ENCODE results near the gene MARVELD2. TPM values are rescaled to one million over a fixed set of nuclear protein-coding genes. Genes with fewer than 3 reads are reported as not detected.
A peak's percentile ranks its signal among the peaks of the same experiment; 100 is the strongest.

MARVELD2 gene
- total and polyA plus RNA-seq, 2 of the 13 experiments (the other 11 are each of a cell fraction or from before 2014, with no cell fraction given): 11.1 to 15.4 TPM

DNA sequence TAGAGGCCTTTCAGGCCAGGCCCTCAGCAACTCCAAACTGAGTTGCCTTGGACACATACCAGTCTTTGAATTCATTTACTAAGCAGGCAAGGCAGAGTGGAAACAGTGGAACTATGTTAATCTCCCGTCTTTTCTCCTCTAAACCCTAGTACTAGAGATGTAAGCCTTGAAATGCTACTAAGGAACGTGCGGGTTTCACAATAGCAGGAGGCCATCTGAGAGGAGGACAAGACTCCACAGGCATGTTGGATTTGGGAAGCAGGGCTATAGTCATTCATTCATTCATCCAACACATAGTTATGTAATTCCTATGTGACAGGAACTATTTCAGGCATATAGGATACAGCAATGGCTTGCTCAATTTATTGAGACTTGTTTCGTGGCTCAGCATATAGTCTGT is 74.3 kb downstream of the MARVELD2 start:
- no peak for TF ChIP-seq FOXP1 (IDR thresholded peaks at IDR 0.05)
- no peak for TF ChIP-seq FOXP1 (CRISPR knock-in tag; IDR thresholded peaks at IDR 0.05)
- TF ChIP-seq ZNF24 (IDR thresholded peaks at IDR 0.05): peak; percentile 77; the same call in 1 of the 2 replicates
- peak; percentile 20; the same call in 1 of the 2 replicates for TF ChIP-seq ZFX (CRISPR knock-in tag; IDR thresholded peaks at IDR 0.05; ENCODE audit: low read depth)
- Histone ChIP-seq H3K4me2 (ENCODE audit: low read depth, low read length) (peak overlapping the region; percentile 62), H3K4me3 (replicated peaks in 1 of 3; ENCODE audit: insufficient read depth in 1 of 3, low read depth in 2 of 3, low read length in 3 of 3) (peak overlapping the region in 1 of 3 experiments; percentile 27; a peak in 1 of 6 replicates), H3K4me1 (ENCODE audit: insufficient read depth, low read length) (peaks cover 61% of the 10 kb centered on the region), H3K27ac (ENCODE audit: extremely low read length, insufficient read depth, low read length) (no peak overlapping the region), H3K36me3 (replicated peaks in 1 of 2; ENCODE audit: control insufficient read depth in 1 of 2, insufficient read depth in 2 of 2, low read length in 2 of 2) (no peaks in the 10 kb centered on the region), H3K27me3 (ENCODE audit: control insufficient read depth in 1 of 2, insufficient read depth in 2 of 2, low read length in 2 of 2) (no peaks in the 10 kb centered on the region; a peak in 1 of 5 replicates), H2AFZ (ENCODE audit: low read length) (peak overlapping the region; percentile 82), H4K20me1 (ENCODE audit: insufficient read depth, low read length) (no peaks in the 10 kb centered on the region), H3K9ac (ENCODE audit: insufficient read depth, low read depth, low read length) (no peak overlapping the region), H3K79me2 (ENCODE audit: insufficient read depth, low read length) (peaks cover 12% of the 10 kb centered on the region), H3K9me3 (ENCODE audit: low read length) (no peaks in the 10 kb centered on the region)
- ATAC-seq (no peak), DNase-seq (ENCODE audit: low spot score) (no peak), FAIRE-seq (no peak)
- intact Hi-C loops (cut with micrococcal nuclease; ENCODE audit: unreplicated experiment) (no loop called here), in situ Hi-C loops (cut with HindIII; ENCODE audit: extremely low pct_ligation_motif_present, low pct_unique_long_range_greater_than_20kb) (no loop called here)
- CTCF ChIA-PET (ENCODE audit: low intra/inter-chr PET ratio, low total read pairs): no interaction called here
- BruUV-seq (replicated peaks): no TSS peak
- WGBS (ENCODE audit: low lambda C conversion rate): 7% methylated on average over 4 of the region's 4 CpGs
- POLR2A ChIA-PET: no interaction called here

DNA sequence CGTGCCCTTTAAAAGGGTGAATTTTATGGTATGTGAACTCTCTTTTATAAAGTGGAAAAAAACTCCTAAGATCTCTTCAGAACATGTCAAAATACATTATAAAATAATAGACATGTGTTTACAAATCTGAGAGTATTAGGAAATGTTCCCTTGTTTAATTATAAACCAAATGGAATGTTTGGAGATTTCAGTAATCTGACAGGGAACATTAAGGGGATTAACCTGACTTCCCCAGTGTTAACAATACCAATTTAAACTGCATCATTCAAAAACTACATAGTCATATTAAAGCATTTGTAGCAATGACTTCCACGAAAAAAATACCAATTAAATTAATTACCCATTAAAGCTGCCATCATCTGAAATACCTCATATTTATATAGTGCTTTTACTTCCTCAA is 76.1 kb downstream of the MARVELD2 start:
- H3K4me2 ChIP-seq (ENCODE audit: low read depth, low read length): peak overlapping the region; percentile 73
- WGBS (ENCODE audit: low lambda C conversion rate): 39% methylated on average over 2 of the region's 2 CpGs
- H3K4me3 ChIP-seq (replicated peaks in 1 of 3; ENCODE audit: insufficient read depth in 1 of 3, low read depth in 2 of 3, low read length in 3 of 3): no peak overlapping the region
- H3K9ac ChIP-seq (ENCODE audit: insufficient read depth, low read depth, low read length): no peak overlapping the region
- H3K9me3 ChIP-seq (ENCODE audit: low read length): no peaks in the 10 kb centered on the region
- FAIRE-seq (no peak), ATAC-seq (no peak), DNase-seq (ENCODE audit: low spot score) (no peak)
- no peaks in the 10 kb centered on the region; a peak in 1 of 5 replicates for H3K27me3 ChIP-seq (ENCODE audit: control insufficient read depth in 1 of 2, insufficient read depth in 2 of 2, low read length in 2 of 2)
- ChIA-PET CTCF (ENCODE audit: low intra/inter-chr PET ratio, low total read pairs) (no interaction called here), POLR2A (no interaction called here)
- H4K20me1 ChIP-seq (ENCODE audit: insufficient read depth, low read length): no peaks in the 10 kb centered on the region
- no peak overlapping the region for H3K27ac ChIP-seq (ENCODE audit: extremely low read length, insufficient read depth, low read length)
- intact Hi-C loops (cut with micrococcal nuclease; ENCODE audit: unreplicated experiment) (loop anchor here (5.0 kb wide), 2 partner anchors 34 to 54 kb away; no protein-coding TSS in a partner anchor), in situ Hi-C loops (cut with HindIII; ENCODE audit: extremely low pct_ligation_motif_present, low pct_unique_long_range_greater_than_20kb) (loop anchor here (5.0 kb wide), 1 partner anchor 79 kb away; no protein-coding TSS in a partner anchor)
- no TSS peak for BruUV-seq (replicated peaks)
- H3K4me1 ChIP-seq (ENCODE audit: insufficient read depth, low read length): peaks cover 64% of the 10 kb centered on the region
- H3K36me3 ChIP-seq (replicated peaks in 1 of 2; ENCODE audit: control insufficient read depth in 1 of 2, insufficient read depth in 2 of 2, low read length in 2 of 2): no peaks in the 10 kb centered on the region
- H2AFZ ChIP-seq (ENCODE audit: low read length): no peak overlapping the region
- peaks cover 28% of the 10 kb centered on the region for H3K79me2 ChIP-seq (ENCODE audit: insufficient read depth, low read length)
- no peak for TF ChIP-seq KMT2A (CRISPR knock-in tag; IDR thresholded peaks at IDR 0.05)
- no peak for TF ChIP-seq ZNF263 (CRISPR knock-in tag; IDR thresholded peaks at IDR 0.05)
- no peak for TF ChIP-seq PITX1 (CRISPR knock-in tag; IDR thresholded peaks at IDR 0.05)
- no peak for TF ChIP-seq HMGA1 (CRISPR knock-in tag; conservative IDR thresholded peaks at IDR 0.05)
- TF ChIP-seq ZBTB1 (CRISPR knock-in tag; IDR thresholded peaks at IDR 0.05; ENCODE audit: borderline replicate concordance): no peak
- no peak for TF ChIP-seq GABPA (IDR thresholded peaks at IDR 0.05; ENCODE audit: low read depth, low read length)
- TF ChIP-seq GABPA (CRISPR knock-in tag; IDR thresholded peaks at IDR 0.05; ENCODE audit: low read depth): no peak
- TF ChIP-seq NFATC3 (CRISPR knock-in tag; IDR thresholded peaks at IDR 0.05): no peak
- no peak for TF ChIP-seq CHD2 (IDR thresholded peaks at IDR 0.05; ENCODE audit: low read depth, low read length)
- TF ChIP-seq, protein P1, sequence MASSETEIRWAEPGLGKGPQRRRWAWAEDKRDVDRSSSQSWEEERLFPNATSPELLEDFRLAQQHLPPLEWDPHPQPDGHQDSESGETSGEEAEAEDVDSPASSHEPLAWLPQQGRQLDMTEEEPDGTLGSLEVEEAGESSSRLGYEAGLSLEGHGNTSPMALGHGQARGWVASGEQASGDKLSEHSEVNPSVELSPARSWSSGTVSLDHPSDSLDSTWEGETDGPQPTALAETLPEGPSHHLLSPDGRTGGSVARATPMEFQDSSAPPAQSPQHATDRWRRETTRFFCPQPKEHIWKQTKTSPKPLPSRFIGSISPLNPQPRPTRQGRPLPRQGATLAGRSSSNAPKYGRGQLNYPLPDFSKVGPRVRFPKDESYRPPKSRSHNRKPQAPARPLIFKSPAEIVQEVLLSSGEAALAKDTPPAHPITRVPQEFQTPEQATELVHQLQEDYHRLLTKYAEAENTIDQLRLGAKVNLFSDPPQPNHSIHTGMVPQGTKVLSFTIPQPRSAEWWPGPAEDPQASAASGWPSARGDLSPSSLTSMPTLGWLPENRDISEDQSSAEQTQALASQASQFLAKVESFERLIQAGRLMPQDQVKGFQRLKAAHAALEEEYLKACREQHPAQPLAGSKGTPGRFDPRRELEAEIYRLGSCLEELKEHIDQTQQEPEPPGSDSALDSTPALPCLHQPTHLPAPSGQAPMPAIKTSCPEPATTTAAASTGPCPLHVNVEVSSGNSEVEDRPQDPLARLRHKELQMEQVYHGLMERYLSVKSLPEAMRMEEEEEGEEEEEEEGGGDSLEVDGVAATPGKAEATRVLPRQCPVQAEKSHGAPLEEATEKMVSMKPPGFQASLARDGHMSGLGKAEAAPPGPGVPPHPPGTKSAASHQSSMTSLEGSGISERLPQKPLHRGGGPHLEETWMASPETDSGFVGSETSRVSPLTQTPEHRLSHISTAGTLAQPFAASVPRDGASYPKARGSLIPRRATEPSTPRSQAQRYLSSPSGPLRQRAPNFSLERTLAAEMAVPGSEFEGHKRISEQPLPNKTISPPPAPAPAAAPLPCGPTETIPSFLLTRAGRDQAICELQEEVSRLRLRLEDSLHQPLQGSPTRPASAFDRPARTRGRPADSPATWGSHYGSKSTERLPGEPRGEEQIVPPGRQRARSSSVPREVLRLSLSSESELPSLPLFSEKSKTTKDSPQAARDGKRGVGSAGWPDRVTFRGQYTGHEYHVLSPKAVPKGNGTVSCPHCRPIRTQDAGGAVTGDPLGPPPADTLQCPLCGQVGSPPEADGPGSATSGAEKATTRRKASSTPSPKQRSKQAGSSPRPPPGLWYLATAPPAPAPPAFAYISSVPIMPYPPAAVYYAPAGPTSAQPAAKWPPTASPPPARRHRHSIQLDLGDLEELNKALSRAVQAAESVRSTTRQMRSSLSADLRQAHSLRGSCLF (CRISPR knock-in tag; IDR thresholded peaks at IDR 0.05; ENCODE audit: borderline replicate concordance): no peak
- no peak for TF ChIP-seq HDAC6 (IDR thresholded peaks at IDR 0.05; ENCODE audit: low read depth, low read length)
- no peak for TF ChIP-seq REL (CRISPR knock-in tag; conservative IDR thresholded peaks at IDR 0.05)
- TF ChIP-seq ZKSCAN1 (IDR thresholded peaks at IDR 0.05; ENCODE audit: low read length): no peak
- TF ChIP-seq EZH2 (conservative IDR thresholded peaks at IDR 0.05; ENCODE audit: low read depth, low read length): no peak

All from HepG2 (cell line).